Stimulated activated CD4-positive, alpha-beta T cell treated with anti-CD3 and anti-CD28 coated beads, Interleukin-12 subunit alpha, Interleukin-12 subunit beta, amount 100 ng/mL, for 24 hours (primary cell): ENCODE results near the gene MYO3B.

Experiments used
- DNase-seq, 2 experiments: peaks; one replicate each; pipeline ENCODE4 v3.0.0-alpha.2; 2020; ENCODE audit warnings: low read depth in 2 of 2

MYO3B gene

DNA sequence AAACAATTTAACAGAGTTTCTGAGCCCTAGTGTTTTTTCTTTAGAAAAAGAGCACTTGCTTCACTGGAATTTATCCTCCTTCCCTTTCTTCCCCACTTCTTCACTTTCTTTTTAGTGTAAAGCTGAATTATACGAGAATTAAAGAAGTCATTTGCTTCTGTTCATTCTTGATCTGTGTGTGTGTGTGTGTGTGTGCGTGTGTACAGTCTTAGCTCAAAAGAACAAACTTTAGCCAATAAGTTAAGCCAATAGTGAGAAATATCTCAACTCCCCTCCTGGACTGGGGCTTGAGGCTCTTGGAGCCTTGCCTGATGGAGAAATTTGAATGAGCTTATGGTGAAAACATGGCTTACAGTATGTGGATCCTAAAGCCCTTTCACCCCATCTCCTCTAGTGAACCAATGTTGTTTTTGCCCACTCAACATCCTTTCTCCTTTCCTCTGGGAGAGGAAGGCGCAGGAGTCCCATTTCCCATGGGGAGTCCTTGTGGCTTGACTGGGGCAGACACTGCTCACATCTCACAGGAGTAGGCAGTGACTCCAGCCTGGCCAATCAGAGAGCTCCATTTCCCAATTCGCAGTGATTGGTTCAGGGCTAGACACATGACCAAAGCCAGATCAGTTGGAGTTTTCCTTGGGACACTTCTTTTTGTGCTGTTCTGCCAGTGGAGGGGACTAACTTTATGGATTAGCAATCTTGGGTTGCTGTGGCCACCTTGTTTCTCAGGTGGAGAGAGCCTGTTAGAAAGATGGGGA, 16.3 kb upstream of the MYO3B start:
- no peak for DNase-seq

- no peak for DNase-seq
These were observed 15.7 kb upstream of the MYO3B start for GRCh38 chr2:170162271-170162632.

GRCh38 chr2:170163411-170164065, 14.4 kb upstream of the MYO3B start:
- DNase-seq: no peak

- DNase-seq: no peak
These were observed 12.8 kb upstream of the MYO3B start for GRCh38 chr2:170165129-170165528.

DNA sequence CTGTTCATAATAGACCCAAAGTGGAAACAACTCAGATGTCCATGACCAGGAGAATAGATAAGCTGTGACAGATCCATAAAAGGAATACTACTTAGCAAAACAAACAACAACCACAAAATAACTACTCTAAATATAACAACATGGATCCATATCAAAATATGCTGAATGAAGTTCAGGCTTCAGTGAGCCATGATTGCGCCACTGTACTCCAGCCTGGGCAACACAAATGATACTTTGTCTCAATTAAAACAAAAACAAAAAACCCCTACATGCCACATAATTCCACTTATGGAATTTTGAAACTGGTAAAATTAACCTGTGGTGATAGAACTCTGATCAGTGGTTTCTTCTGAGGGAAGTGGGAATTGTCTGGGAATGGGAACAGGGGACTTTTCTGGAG, 11.2 kb upstream of the MYO3B start:
- no peak for DNase-seq

DNA sequence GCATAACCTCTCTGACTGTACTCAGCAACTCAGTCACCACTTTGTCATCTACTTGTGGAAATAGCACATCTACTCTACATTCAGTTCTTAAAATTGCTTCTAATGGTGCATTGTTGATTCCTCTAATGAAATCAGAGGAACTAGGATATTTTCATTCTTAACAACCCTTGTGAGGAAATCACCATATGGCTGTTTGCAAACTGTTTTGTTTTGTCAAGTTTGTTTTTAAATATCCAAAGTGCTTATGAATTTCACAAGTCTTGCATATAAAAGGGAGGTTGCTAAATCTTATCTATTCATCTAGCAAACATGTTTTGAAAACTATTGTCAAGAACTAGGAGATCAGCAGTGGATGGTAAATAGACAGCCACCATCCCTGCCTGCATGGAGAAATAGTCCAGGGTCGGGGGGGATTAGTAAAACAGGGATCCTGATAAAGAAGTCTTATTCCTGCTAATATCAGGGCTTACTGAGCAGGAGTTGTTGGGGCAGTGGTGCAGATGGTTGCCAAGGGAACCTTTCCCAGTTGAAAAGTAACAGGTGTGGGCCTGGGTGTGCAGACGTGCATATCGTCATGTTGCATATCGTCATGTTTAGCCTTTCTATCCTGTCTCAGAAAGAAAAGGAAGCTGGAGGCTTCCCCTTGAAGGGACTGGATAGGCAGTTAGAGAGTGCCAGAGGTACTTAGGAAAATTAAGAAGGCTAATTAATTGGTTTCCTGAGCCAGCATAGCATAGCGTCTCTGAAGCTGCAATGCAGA, 7.5 kb upstream of the MYO3B start:
- DNase-seq: no peak

- DNase-seq: no peak
These were observed 1.7 kb upstream of the MYO3B start for GRCh38 chr2:170176212-170176611.

DNA sequence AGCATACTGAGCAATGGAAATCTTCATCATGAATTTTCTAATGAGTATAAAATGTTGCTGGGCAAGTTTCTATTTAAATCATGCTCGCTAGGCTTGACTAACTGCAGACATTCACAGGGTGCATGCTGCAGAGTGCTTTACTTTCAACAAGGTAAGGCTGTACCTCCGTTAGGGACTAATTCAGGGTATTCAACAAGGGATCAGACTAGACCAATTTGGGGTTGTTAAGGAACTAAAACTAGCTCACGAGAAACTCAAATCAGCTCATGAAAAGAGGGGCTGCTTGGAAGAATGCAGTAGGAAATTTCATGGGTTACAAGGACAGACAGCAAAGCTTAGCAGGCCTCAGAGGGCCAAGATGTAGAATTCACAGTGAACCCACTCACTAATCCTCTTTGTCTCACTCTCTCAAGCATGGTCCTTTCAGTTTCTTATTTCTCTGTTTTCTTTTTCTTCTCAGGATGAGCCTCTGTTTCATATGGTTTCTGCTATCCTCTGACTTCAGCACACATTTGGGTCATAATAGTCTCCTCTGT, 2.2 kb downstream of the MYO3B start:
- DNase-seq: no peak

GRCh38 chr2:170181602-170182001, 3.7 kb downstream of the MYO3B start:
- no peak for DNase-seq

DNA sequence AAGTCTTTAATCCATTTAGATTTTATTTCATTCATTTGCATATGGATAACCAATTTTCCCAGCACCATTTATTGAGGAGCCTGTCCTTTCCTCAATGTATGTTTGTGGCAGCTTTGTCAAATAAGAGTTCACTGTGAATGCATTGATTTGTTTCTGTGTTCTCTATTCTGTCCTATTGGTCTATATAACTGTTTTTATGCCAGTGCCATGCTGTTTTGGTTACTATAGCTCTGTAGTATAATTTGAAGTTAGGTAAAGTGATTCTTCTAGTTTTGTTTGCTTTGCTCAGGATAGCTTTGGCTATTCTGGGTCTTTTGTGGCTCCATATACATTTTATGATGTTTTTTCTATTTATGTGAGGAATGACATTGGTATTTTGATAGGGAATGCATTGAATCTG, 7.4 kb downstream of the MYO3B start:
- no peak for DNase-seq

DNA sequence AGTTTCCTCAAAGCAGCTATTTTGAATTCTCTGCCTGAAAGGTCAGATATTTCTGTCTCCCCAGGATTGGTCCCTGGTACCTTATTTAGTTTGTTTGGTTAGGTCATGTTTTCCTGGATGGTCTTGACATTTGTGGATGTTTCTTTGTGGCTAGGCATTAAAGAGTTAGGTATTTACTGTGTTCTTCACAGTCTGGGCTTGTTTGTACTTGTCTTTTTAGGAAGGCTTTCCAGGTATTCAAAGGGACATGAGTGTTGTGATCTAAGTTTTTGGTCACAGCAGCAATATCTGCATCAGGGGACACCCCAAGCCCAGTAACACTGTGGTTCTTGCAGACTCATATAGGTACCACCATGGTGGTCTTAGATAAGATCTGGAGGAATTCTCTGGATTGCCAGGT, 11.8 kb downstream of the MYO3B start:
- DNase-seq: no peak

DNA sequence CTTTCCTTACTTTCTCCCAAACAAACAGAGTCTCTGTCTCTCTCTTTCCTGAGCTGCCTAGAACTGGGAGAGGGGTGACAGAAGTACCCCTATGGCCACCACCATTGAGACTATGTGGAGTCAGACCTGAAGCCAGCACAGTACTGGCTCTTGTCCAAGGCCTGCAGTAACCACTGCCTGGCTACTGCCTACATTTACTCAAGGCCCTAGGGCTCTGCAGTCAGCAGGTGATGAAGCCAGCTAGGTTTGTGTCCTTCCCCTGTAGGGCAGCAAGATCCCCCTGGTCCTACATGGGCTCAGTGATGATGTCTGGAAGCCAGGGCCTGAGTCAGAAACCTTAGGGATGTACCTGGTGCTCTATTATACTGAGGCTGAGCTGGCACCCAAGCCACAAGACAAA, 12.2 kb downstream of the MYO3B start:
- no peak for DNase-seq

DNA sequence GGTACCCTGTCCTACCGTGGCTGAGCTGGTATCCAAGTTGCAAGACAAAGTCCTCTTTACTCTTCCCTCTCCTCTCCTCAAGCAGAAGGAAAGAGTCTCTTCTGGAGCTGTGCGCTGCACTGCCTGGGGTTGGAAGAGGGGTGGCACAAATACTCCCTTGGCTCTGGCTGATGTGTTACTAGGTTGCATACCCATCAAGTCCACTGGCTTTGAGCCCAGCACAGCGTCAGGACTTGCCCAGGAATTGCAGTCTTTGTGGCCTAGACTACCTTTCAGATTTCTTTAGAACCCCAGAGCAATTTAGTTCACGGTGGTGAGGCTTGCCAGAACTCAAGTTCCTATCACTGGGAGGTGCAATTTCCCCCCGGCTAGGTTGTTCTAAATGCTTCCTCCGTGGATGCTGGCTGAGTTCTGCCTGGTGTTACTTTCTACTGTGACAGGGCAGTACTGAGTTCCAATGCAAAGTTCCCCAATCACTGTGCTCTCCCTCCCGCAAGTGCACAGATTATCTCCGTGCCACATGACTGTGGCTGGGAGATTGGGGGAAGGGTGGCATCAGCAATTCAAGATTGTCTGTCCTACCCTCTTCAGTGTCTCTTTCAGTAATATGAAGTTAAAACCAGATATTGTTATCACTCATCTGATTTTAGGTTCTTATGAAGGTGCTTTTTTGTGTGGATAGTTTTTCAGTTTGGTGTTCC, 13.4 kb downstream of the MYO3B start:
- no peak for DNase-seq

DNA sequence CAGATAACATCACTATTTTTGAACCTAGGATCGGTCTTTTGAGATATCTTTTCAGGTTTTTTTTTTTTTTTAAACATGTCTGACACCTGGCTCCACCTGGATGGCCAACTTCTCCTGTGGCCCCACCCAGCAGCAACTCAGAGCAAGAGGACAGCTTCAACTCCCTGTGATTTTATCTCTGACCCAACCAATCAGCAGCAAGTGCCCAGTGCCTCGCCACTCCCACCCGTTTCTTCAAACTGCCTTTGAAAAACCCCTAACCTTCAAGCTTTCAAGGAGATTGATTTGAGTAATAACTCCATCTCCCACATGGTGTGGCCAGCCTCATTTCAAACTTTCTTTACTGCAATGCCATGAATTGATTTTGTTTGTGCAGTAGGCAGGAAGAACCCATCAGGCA, 19.0 kb downstream of the MYO3B start:
- DNase-seq: no peak

- no peak for DNase-seq
These were observed 23.3 kb downstream of the MYO3B start for GRCh38 chr2:170201275-170201674.

DNA sequence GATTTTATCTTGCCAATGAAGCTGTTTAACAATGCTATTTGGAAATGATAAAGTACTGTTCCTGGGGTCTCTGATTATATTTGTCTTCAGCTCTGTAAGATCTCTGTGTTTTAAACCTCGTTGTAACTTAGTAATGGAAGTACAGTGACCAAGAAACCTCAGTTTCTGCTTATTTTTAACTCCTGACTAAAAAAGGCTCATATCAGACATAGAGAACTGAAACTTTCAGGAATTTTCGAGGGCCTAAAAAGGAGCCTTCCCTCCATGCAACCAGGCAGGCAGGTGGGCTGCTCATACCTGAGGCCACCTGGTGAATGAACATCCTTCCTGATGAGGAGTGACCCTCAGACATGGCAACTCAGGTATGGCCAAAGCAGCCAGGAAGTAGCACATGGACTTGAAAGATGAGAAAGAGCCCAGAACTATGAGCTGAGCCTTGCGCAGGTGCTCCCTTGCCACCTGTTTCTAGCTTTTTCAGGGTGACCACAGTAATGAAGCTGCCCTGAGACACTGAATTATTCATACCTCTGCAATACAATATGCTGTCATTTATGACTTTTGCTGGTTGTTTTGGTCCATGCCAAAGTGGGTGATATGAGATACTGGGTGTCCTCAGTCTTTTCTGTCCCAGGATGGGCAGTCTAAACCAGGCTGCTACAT, 23.9 kb downstream of the MYO3B start:
- no peak for DNase-seq

DNA sequence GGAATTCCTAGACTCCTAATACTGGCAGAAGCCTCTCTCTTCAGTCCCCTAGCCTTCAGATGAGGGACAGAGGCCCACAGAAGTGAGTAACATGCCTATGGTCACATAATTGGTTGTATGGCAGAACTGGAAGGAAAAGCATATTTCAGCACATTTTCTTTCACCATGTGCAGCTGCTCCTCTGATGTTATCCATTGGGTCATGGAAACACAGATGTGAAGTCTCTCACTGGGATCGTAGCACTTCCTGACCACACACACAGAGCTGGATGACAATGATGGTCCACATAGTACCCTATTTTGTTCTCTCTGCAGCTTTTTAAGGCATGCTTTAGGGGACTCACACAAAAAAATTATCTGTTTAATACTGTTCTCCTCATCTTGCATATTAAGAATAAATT, 24.5 kb downstream of the MYO3B start:
- DNase-seq: no peak

DNA sequence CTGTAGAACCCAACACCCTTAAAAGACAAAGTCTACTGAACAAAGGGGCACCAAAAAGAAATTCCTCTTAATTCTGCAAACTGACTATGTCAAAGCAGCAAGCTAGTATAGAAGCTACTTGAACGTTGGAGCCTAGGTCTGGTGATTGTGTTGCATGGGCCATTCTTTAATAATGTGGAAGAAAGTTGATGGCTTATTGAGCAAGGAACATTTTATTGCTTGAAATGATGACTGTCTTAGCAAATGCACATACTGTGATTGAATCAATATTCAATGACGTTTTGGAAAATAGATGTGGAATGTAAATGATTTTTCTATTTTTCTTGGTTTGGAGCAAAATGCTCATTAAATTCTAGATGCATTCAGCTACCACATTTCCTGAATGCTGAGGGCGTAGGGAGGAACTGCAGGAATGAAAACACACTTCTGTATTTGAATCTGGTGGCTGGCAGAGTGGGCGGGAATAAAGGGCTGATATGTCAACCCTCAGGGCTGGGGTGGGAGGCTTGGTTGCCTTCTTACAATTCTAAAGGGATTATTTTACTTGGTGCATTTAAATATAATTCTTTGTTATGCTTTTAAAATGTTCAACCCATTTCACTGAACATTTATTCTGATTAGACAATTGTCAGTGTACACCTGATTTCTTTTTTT, 26.5 kb downstream of the MYO3B start:
- DNase-seq: no peak

DNA sequence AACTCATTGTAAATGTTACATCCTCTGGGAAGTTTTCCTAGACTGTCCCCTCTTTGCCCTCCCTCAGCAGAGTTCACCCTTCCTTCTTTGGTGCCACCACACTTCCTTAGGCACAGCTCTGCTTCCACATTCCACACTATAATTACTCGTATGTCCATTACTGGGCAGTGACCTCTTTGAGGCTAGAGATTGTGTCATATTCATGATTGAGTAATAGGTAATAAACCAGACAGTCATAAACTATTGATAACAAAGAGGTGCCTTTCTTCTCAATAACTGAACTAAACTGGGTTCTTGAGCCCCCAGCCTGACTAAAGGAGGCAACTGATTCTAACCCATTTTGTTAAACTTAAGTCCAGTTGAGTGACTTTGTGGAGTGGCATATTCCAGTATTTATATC, 28.3 kb downstream of the MYO3B start:
- no peak for DNase-seq

DNA sequence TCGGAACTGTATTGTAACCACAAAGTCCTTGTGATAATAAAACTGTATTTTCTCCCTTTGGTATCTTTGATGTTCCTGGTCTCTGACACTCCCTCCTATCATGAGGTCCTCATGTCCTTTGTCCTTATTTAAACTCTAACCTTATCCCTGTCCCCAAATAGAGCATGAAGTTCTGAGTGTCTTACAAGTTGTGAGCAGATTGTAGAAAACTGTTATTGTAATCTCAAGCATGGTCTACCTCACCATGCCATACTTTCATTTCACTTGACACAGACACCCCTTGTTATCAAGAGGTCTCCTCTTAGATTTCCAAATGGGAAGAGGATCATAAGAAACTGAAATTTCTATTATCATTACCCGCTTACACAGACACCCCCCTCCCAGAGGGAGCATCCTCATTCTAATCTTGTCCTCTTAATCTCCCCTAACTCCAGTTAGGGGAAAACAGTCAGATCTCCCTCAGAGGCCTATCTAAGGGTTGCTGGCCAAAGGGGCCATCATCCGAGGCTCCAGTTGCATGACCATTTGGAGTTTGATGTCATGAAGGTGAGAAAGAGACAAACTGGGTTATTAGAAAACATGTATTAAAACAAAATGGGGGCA, 29.0 kb downstream of the MYO3B start:
- no peak for DNase-seq

DNA sequence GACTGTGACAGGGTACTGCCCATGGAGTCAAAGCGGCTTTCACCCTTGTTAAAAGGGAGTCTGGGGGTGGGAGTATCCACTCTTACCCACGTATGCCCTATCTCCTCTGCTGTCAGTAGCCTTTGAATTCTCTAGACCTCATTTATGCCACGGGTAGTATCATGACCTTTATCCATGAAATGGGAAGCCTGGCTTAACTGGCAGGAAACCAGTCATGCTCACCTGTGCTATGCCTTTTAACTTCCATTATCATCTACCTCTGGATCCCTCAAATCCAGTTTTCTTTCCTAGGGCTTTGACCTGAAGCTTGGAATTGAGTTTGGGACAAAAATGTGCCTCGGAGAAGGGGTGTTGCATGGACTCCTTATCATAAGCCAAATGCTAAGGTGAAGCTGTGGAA, 30.0 kb downstream of the MYO3B start:
- DNase-seq: no peak
